ENCODE data around the gene UBE3C. TPM values are rescaled to one million over a fixed set of nuclear protein-coding genes. Genes with fewer than 3 reads are reported as not detected.

Gene UBE3C
- polyA plus RNA-seq, 1 donor (not counting 4 experiments of a cell fraction or from before 2014, with no cell fraction given), result 89.3 TPM

DNA sequence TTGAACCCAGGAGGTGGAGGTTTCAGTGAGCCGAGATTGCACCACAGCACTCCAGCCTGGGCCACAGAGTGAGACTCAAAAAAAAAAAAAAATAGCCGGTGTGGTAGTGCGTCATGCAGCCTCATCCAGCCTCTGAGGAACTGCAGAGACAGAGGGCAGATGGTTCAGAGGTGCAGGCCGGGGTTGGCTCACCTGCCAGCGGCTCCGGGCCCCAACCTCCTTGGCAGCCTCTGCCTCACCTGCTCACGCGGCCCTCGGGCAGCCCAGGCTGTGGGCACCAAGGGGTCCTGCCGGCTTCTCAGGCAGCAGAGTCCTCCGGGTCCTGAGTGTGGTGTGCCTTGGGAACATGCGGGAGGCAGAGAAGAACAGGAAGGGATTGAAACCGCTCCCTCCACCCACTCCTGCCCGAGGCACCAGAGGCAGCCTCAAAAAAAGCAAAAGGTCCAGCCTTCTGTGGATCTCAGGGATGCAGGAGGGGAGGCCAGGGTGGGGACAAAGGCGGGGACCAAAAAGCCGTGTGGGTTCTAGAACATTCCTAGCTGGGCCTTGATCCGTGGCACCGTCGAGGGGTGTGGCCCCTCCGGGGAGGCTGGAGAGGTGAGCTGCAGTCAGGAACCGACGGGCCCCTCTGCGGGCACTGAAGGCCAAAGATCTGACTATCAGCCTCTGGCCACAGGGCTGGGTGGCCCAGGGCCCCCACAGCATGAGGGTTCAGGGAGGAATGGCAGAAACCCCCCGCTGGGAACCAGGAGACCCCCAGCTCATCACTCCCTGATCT, 142.7 kb downstream of the UBE3C start:
- no peaks in the 10 kb centered on the region for H3K36me3 ChIP-seq (ENCODE audit: control insufficient read depth in 2 of 2, extremely low read depth in 1 of 2, insufficient read depth in 2 of 2, low read length in 2 of 2)
- peak overlapping the region; percentile 36 for H3K27ac ChIP-seq (ENCODE audit: control insufficient read depth, insufficient read depth, low read length)
- H3K9ac ChIP-seq (ENCODE audit: control insufficient read depth, extremely low read depth, insufficient read depth, low read length), result peak overlapping the region; percentile 28
- H3K4me3 ChIP-seq (ENCODE audit: control insufficient read depth in 2 of 3, extremely low read depth in 1 of 3, insufficient read depth in 2 of 3, low read depth in 1 of 3, low read length in 3 of 3), result no peak overlapping the region
- H3K9me1 ChIP-seq (ENCODE audit: control insufficient read depth, extremely low read depth, insufficient read depth, low read length), result no peaks in the 10 kb centered on the region
- H3K4me1 ChIP-seq (ENCODE audit: control insufficient read depth, extremely low read depth, insufficient read depth, low read length), result peaks cover 28% of the 10 kb centered on the region
- H3K79me2 ChIP-seq (ENCODE audit: control insufficient read depth, insufficient read depth, low read length), result no peaks in the 10 kb centered on the region
- dilution Hi-C loops (cut with MboI; ENCODE audit: extremely low pct_ligation_motif_present, low sequenced_read_pairs), result no loop called here
- TF ChIP-seq EZH2 (IDR thresholded peaks at IDR 0.05; ENCODE audit: low read length), result no peak
- TF ChIP-seq, protein P1, sequence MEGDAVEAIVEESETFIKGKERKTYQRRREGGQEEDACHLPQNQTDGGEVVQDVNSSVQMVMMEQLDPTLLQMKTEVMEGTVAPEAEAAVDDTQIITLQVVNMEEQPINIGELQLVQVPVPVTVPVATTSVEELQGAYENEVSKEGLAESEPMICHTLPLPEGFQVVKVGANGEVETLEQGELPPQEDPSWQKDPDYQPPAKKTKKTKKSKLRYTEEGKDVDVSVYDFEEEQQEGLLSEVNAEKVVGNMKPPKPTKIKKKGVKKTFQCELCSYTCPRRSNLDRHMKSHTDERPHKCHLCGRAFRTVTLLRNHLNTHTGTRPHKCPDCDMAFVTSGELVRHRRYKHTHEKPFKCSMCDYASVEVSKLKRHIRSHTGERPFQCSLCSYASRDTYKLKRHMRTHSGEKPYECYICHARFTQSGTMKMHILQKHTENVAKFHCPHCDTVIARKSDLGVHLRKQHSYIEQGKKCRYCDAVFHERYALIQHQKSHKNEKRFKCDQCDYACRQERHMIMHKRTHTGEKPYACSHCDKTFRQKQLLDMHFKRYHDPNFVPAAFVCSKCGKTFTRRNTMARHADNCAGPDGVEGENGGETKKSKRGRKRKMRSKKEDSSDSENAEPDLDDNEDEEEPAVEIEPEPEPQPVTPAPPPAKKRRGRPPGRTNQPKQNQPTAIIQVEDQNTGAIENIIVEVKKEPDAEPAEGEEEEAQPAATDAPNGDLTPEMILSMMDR (optimal IDR thresholded peaks at IDR 0.05 in 1 of 3, IDR thresholded peaks at IDR 0.05 in 1 of 3, conservative IDR thresholded peaks at IDR 0.05 in 1 of 3; ENCODE audit: extremely low read depth in 1 of 3, insufficient read depth in 2 of 3, low read length in 3 of 3), result no peak
- no peaks in the 10 kb centered on the region for H3K27me3 ChIP-seq (ENCODE audit: control insufficient read depth, extremely low read depth, insufficient read depth, low read length)
- no peaks in the 10 kb centered on the region for H4K20me1 ChIP-seq (ENCODE audit: control insufficient read depth, extremely low read depth, insufficient read depth, low read length)
- no peak overlapping the region for H2AFZ ChIP-seq (ENCODE audit: control insufficient read depth, low read length)
- no peak for DNase-seq (ENCODE audit: low read depth, low spot score)
- FAIRE-seq, result no peak
- H3K4me2 ChIP-seq (ENCODE audit: control insufficient read depth, extremely low read depth, insufficient read depth, low read depth, low read length), result no peak overlapping the region
- H3K9me3 ChIP-seq (ENCODE audit: control insufficient read depth, low read depth, low read length), result no peaks in the 10 kb centered on the region

DNA sequence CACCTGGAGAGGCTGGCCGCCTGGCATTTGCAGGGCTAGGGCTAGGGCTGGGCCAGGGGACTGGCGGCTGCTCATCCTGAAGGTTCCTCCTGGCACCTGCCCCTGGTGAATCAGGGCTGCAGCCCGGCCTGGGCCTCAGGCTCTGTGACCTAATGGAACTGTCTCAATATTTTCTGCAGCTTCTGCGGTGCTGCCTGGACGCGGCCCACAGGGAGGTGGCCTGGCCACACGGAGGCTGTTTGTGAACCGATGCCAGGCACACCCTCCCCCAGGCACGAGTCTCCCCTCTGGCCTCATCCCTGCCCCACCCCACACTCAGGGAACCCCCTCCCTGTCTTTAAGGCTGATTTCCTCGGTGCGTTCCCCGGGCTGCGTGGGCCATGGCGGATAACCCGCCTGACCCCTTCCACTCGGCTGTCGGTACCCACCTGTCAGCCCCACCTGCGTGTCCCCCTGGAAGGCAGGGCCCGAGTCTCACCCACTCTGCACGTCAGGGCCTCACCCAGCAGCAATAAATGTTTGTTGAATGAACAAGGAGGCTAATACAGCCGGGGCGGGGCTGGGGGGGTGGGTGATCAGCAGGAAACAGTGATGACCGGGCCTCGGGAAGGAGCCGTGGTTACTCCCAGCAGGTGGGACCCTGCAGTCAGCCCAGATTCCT, 143.5 kb downstream of the UBE3C start:
- Histone ChIP-seq H3K36me3 (ENCODE audit: control insufficient read depth in 2 of 2, extremely low read depth in 1 of 2, insufficient read depth in 2 of 2, low read length in 2 of 2) (no peaks in the 10 kb centered on the region), H3K4me2 (ENCODE audit: control insufficient read depth, extremely low read depth, insufficient read depth, low read depth, low read length) (no peak overlapping the region), H3K4me3 (ENCODE audit: control insufficient read depth in 2 of 3, extremely low read depth in 1 of 3, insufficient read depth in 2 of 3, low read depth in 1 of 3, low read length in 3 of 3) (no peak overlapping the region), H3K9me3 (ENCODE audit: control insufficient read depth, low read depth, low read length) (no peaks in the 10 kb centered on the region), H4K20me1 (ENCODE audit: control insufficient read depth, extremely low read depth, insufficient read depth, low read length) (no peaks in the 10 kb centered on the region), H3K4me1 (ENCODE audit: control insufficient read depth, extremely low read depth, insufficient read depth, low read length) (peaks cover 20% of the 10 kb centered on the region), H3K79me2 (ENCODE audit: control insufficient read depth, insufficient read depth, low read length) (no peaks in the 10 kb centered on the region), H3K27me3 (ENCODE audit: control insufficient read depth, extremely low read depth, insufficient read depth, low read length) (no peaks in the 10 kb centered on the region), H3K9me1 (ENCODE audit: control insufficient read depth, extremely low read depth, insufficient read depth, low read length) (no peaks in the 10 kb centered on the region), H3K9ac (ENCODE audit: control insufficient read depth, extremely low read depth, insufficient read depth, low read length) (peak overlapping the region; percentile 37), H3K27ac (ENCODE audit: control insufficient read depth, insufficient read depth, low read length) (peak overlapping the region; percentile 36), H2AFZ (ENCODE audit: control insufficient read depth, low read length) (peak overlapping the region; percentile 10)
- no peak for FAIRE-seq
- DNase-seq (ENCODE audit: low read depth, low spot score), result no peak
- dilution Hi-C loops (cut with MboI; ENCODE audit: extremely low pct_ligation_motif_present, low sequenced_read_pairs), result no loop called here
- TF ChIP-seq EZH2 (IDR thresholded peaks at IDR 0.05; ENCODE audit: low read length), result no peak
- TF ChIP-seq, protein P1 (optimal IDR thresholded peaks at IDR 0.05 in 1 of 3, IDR thresholded peaks at IDR 0.05 in 1 of 3, conservative IDR thresholded peaks at IDR 0.05 in 1 of 3; ENCODE audit: extremely low read depth in 1 of 3, insufficient read depth in 2 of 3, low read length in 3 of 3), result no peak
